Mesothelial cell of epicardium (in vitro differentiated cells): ENCODE data around the gene MRC2. TPM values are rescaled to one million over a fixed set of nuclear protein-coding genes. Genes with fewer than 3 reads are reported as not detected.

ENCODE experiments used
- DNase-seq, 2 experiments: peaks; one replicate each; pipeline ENCODE4 v3.0.0; 2021; ENCODE audit warnings: low spot score in 2 of 2; ENCODE audit not compliant: unreplicated experiment in 2 of 2
- H3K27ac Mint-ChIP-seq: 2 replicates; pipeline ENCODE4 v1.8.0; 2021; ENCODE audit warnings: mixed read lengths
- H3K27me3 Mint-ChIP-seq: 2 replicates; pipeline ENCODE4 v1.8.0; 2021; ENCODE audit warnings: low read depth, mixed read lengths
- H3K36me3 Mint-ChIP-seq: 2 replicates; pipeline ENCODE4 v1.8.0; 2021; ENCODE audit warnings: mixed read lengths
- H3K4me1 Mint-ChIP-seq: 2 replicates; pipeline ENCODE4 v1.8.0; 2021; ENCODE audit warnings: mixed read lengths
- H3K4me3 Mint-ChIP-seq: 2 replicates; pipeline ENCODE4 v1.8.0; 2021; ENCODE audit warnings: mild to moderate bottlenecking, moderate library complexity, mixed read lengths
- H3K9me3 Mint-ChIP-seq: 2 replicates; pipeline ENCODE4 v1.8.0; 2021; ENCODE audit warnings: mixed read lengths
- CTCF ChIP-seq: fragments of 200-600 bp; sonication (generic); IDR thresholded peaks from one replicate; pipeline ENCODE4 v1.5.0; 2021; ENCODE audit warnings: antibody characterized with exemption; ENCODE audit not compliant: unreplicated experiment
- total RNA-seq: library from RNA; stranded (reverse); gene quantifications from 3 replicates; pipeline ENCODE4 v1.2.1, GENCODE V29; 2021

Gene MRC2
- total RNA-seq, 1 donor from 2014 or later = 120 TPM

DNA sequence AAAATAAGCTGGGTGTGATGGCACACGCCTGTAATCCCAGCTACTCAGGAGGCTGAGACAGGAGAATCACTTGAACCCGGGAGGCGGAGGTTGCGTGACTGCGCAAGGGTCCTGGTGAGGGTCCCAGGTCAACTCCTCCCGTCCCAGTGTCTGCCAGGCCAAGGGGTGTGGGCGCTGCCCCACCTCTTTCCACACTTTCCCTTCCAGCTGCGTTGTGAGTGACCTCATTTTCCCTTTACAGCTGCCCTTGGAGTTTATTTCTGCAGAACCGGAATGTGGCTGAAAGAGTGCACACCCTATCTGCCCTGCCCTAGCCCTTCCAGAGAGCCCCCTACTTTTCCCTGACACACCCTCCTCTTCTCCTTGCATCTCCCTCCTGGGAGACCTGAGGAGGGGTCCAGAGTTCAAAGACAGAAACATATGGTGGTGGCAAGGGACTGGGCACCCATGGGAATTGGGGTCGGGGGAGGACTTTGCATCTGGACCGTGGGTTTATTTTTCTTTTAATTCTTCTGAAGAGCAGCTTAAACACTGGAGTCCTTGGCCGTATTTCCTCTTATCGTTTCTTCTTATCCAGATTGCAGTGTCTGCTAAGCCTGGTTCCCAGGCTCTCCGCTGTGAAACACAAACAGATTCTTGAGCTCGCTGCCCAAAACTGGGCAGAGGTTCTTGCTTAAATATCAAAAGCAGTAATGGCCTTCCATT is 20.9 kb downstream of the MRC2 start:
- no peak for TF ChIP-seq CTCF
- DNase-seq = no peak
- no peak overlapping the region for H3K4me3 Mint-ChIP-seq
- peak overlapping the region; percentile 80 for H3K27ac Mint-ChIP-seq
- no peaks in the 10 kb centered on the region for H3K27me3 Mint-ChIP-seq
- H3K9me3 Mint-ChIP-seq = no peaks in the 10 kb centered on the region
- H3K36me3 Mint-ChIP-seq = no peaks in the 10 kb centered on the region
- H3K4me1 Mint-ChIP-seq = peaks cover 22% of the 10 kb centered on the region

GRCh38 chr17:62648956-62649294 is 21.5 kb downstream of the MRC2 start:
- Mint-ChIP-seq H3K4me3 (no peak overlapping the region), H3K36me3 (no peaks in the 10 kb centered on the region), H3K27ac (peak overlapping the region; percentile 80), H3K27me3 (no peaks in the 10 kb centered on the region), H3K9me3 (no peaks in the 10 kb centered on the region), H3K4me1 (peaks cover 27% of the 10 kb centered on the region)
- TF ChIP-seq CTCF = no peak
- DNase-seq = no peak

- Mint-ChIP-seq H3K4me3 (no peak overlapping the region), H3K9me3 (no peaks in the 10 kb centered on the region), H3K27me3 (no peaks in the 10 kb centered on the region), H3K36me3 (no peaks in the 10 kb centered on the region), H3K27ac (no peak overlapping the region), H3K4me1 (peaks cover 31% of the 10 kb centered on the region)
- no peak for TF ChIP-seq CTCF
- no peak for DNase-seq
Measured at GRCh38 chr17:62649570-62649969, 22.1 kb downstream of the MRC2 start.

DNA sequence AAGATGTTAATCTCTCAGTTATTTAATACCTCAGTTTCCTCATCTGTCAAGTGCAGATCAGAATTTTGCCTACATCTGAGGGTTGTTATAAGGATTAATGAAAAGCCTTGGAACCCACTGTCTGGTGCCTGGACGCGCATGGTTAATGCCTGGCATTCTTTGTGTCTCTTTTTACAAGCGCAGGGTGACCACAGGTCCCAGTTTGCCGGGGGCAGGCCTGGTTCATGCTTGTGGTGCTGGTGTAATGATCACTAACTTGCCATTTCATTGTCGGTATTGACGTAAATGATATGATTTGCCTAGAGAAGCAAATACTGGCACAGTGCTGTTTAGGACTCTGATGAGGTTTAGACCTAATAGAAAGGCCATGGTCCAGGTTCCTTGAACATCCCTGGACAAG is 23.1 kb downstream of the MRC2 start:
- no peak for TF ChIP-seq CTCF
- Mint-ChIP-seq H3K27ac (no peak overlapping the region), H3K27me3 (no peaks in the 10 kb centered on the region), H3K9me3 (no peaks in the 10 kb centered on the region), H3K4me1 (peaks cover 31% of the 10 kb centered on the region), H3K36me3 (no peaks in the 10 kb centered on the region), H3K4me3 (no peak overlapping the region)
- DNase-seq = no peak

DNA sequence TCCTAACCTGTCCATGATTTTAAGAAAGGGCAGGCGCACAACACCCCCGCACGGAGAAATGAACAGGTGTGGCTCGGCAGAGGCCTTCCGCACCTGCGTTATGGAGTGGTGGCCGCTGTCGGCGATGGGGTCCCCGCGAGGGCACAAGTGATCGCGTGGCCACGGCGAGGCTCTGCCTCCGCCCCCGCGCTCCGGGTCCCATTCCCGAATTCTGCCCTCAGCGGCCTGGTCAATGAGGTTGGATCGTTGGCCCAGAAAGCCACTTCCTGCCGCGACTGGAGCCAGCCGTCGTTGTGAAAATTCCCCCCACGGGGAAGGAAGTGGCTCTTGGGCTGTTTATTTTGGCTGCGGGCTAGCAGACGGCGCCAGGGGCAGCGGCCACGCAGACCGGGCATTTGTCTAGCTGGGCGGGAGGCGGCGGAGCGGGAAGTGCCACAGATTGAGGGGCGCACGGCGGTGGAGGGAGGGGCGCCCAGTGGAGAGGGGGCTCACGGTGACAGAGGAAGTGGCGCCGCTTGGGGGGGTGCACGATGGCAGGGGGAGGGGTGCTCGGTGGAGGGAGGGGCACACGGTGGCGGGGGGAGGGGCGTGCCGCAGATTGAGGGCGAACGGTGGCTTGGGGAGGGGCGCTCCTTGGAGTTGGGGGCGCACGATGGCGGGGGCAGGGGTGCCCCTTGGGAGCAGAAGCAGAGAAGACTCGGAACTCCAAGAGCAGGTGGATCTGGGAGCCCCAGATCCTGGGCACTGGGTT is 25.0 kb downstream of the MRC2 start:
- Mint-ChIP-seq H3K9me3 (no peaks in the 10 kb centered on the region), H3K27me3 (no peaks in the 10 kb centered on the region), H3K4me1 (peaks cover 33% of the 10 kb centered on the region), H3K36me3 (no peaks in the 10 kb centered on the region), H3K27ac (peak overlapping the region; percentile 90), H3K4me3 (peak overlapping the region; percentile 79)
- DNase-seq = no peak
- no peak for TF ChIP-seq CTCF
